Measurements from ENCODE around the gene NR2C1. TPM values are rescaled to one million over a fixed set of nuclear protein-coding genes. Genes with fewer than 3 reads are reported as not detected.

The NR2C1 gene
- total RNA-seq, 1 experiment from 2014 or later: 33.7 TPM

- TF ChIP-seq ATF3 (IDR thresholded peaks at IDR 0.05) (no peak), CEBPB (IDR thresholded peaks at IDR 0.05; ENCODE audit: low read depth) (no peak), MAX (IDR thresholded peaks at IDR 0.05) (no peak; the same call in 1 of the 2 replicates)
Observed at GRCh38 chr12:95118138-95118787, 44.8 kb upstream of the NR2C1 start (continued).

- peak overlapping the region; percentile 56 for H3K4me2 ChIP-seq (ENCODE audit: low read length)
- CTCF ChIA-PET: interaction anchor here (0.6 to 2.5 kb wide), 18 partner anchors 8 to 479 kb away, joined by 3 to 38 read pairs (median 5); partner anchors contain the start of genes FGD6, NR2C1 and VEZT
- peak; percentile 80 for ATAC-seq
Observed at GRCh38 chr12:95117178-95117599, 43.8 kb upstream of the NR2C1 start.

More at GRCh38 chr12:95117178-95117599, 43.8 kb upstream of the NR2C1 start:
- TF ChIP-seq YY1 (IDR thresholded peaks at IDR 0.05; ENCODE audit: extremely low read depth, insufficient replicate concordance, low read depth, low read length): no peak
- no peak for TF ChIP-seq POLR2AphosphoS5 (IDR thresholded peaks at IDR 0.05; ENCODE audit: low read depth, low read length)
- peak; percentile 14; the same call in 1 of the 2 replicates for TF ChIP-seq MAX (IDR thresholded peaks at IDR 0.05)
- peak; percentile 47 to 91 (median 83) for TF ChIP-seq CTCF (IDR thresholded peaks at IDR 0.05 in 2 of 3, conservative IDR thresholded peaks at IDR 0.05 in 1 of 3; ENCODE audit: borderline replicate concordance in 1 of 3, insufficient read depth in 1 of 3, low read depth in 2 of 3, low read length in 2 of 3)
- TF ChIP-seq EZH2 (IDR thresholded peaks at IDR 0.05): no peak
- no peak for TF ChIP-seq ZFX (IDR thresholded peaks at IDR 0.05)
- peak; percentile 38; the same call in 1 of the 2 replicates for TF ChIP-seq CBX3 (IDR thresholded peaks at IDR 0.05; ENCODE audit: low read depth)
- no peak for TF ChIP-seq ZBTB33 (IDR thresholded peaks at IDR 0.05; ENCODE audit: extremely low read depth, insufficient replicate concordance, low read length)
- no peak for TF ChIP-seq JUND (IDR thresholded peaks at IDR 0.05)
- no peak for TF ChIP-seq TCF7L2 (IDR thresholded peaks at IDR 0.05; ENCODE audit: borderline replicate concordance, extremely low read depth, insufficient read depth, insufficient read length)
- TF ChIP-seq RAD21 (IDR thresholded peaks at IDR 0.05; ENCODE audit: low read depth): peak; percentile 93
- no peak for TF ChIP-seq EZH2phosphoT487 (IDR thresholded peaks at IDR 0.05; ENCODE audit: borderline replicate concordance)
- TF ChIP-seq SP1 (IDR thresholded peaks at IDR 0.05; ENCODE audit: low read depth): no peak
- no peak for TF ChIP-seq FOSL1 (IDR thresholded peaks at IDR 0.05; ENCODE audit: low read depth)
- no peak for TF ChIP-seq CEBPB (IDR thresholded peaks at IDR 0.05; ENCODE audit: low read depth)
- TF ChIP-seq EGR1 (IDR thresholded peaks at IDR 0.05; ENCODE audit: low read depth): no peak
- no peak for TF ChIP-seq ELF1 (IDR thresholded peaks at IDR 0.05; ENCODE audit: borderline replicate concordance, low read depth)
- no TSS peak for BruUV-seq (replicated peaks)
- 0 out of 4 replicates have a peak, but pooled peaks cover 0 to 5% of the 10 kb centered on the region in 2 experiments for H3K36me3 ChIP-seq (ENCODE audit: control insufficient read depth in 1 of 2, insufficient read depth in 2 of 2, low read length in 2 of 2)
- ChIA-PET RAD21 (ENCODE audit: low non-redundant PET in 1 of 2, low total read pairs in 2 of 2, uncharacterized antibody in 2 of 2, unreplicated experiment in 2 of 2) (interaction anchor here (0.6 to 2.0 kb wide), 8 partner anchors 100 to 417 kb away, joined by 3 to 19 read pairs (median 11); partner anchors contain the start of genes FGD6 (in 2 of the 2) and VEZT (in 2 of the 2)), POLR2A (interaction anchor here (0.5 to 1.5 kb wide), 4 partner anchors 31 to 417 kb away, joined by 3 to 6 read pairs (median 6); partner anchors contain the start of genes FGD6 and VEZT)
- peak overlapping the region in 1 of 2 experiments; percentile 23; a peak in 2 of 4 replicates for H3K4me3 ChIP-seq (replicated peaks in 1 of 2; ENCODE audit: low read depth in 1 of 2, low read length in 2 of 2)
- no peaks in the 10 kb centered on the region for H4K20me1 ChIP-seq (ENCODE audit: insufficient read depth)
- peak; percentile 64 for DNase-seq (ENCODE audit: low read depth, low spot score)
- H3K9me2 ChIP-seq (ENCODE audit: insufficient read depth): no peaks in the 10 kb centered on the region
- H3K27me3 ChIP-seq (ENCODE audit: insufficient read depth, low read length): no peaks in the 10 kb centered on the region
- H3K9ac ChIP-seq (ENCODE audit: low read length): peak overlapping the region; percentile 47
- H3K27ac ChIP-seq (ENCODE audit: low read depth, low read length): peak overlapping the region; percentile 5; the same call in 1 of the 2 replicates
- H3K79me2 ChIP-seq (ENCODE audit: insufficient read depth, low read length): no peaks in the 10 kb centered on the region
- intact Hi-C loops (cut with micrococcal nuclease): loop anchor here (1.0 to 10.0 kb wide), 5 partner anchors 85 to 572 kb away; partner anchors contain the start of genes FGD6 and VEZT
- no peaks in the 10 kb centered on the region for H3K9me3 ChIP-seq (ENCODE audit: control insufficient read depth in 1 of 2, insufficient read depth in 1 of 2, low read depth in 1 of 2, low read length in 2 of 2)
- no peak overlapping the region for H2AFZ ChIP-seq (ENCODE audit: low read depth, low read length, poor library complexity, severe bottlenecking)
- peaks cover 9 to 49% of the 10 kb centered on the region in 2 experiments for H3K4me1 ChIP-seq (ENCODE audit: control insufficient read depth in 1 of 2, insufficient read depth in 2 of 2, low read length in 2 of 2)
